IPS DF 6.9 (cell line): Measurements from ENCODE around the gene DUSP23.
A peak's percentile ranks its signal among the peaks of the same experiment; 100 is the strongest.

Source experiments
- DNase-seq: peaks from one replicate; pipeline ENCODE4 v3.0.0-alpha.2; 2013; ENCODE audit warnings: low read depth, low spot score
- H3K27ac ChIP-seq: one replicate; pipeline ENCODE4 v1.5.1; 2013; ENCODE audit warnings: low read length, control low read depth
- H3K27me3 ChIP-seq: 2 replicates; pipeline ENCODE4 v1.6.1; 2013; ENCODE audit warnings: mild to moderate bottlenecking, low read length; ENCODE audit not compliant: control insufficient read depth, insufficient read depth
- H3K36me3 ChIP-seq: 2 replicates; pipeline ENCODE4 v1.6.1; 2013; ENCODE audit warnings: low read length; ENCODE audit not compliant: control insufficient read depth, insufficient read depth
- H3K4me1 ChIP-seq: 2 replicates; pipeline ENCODE4 v1.6.1; 2013; ENCODE audit warnings: low read length; ENCODE audit not compliant: control insufficient read depth, insufficient read depth
- H3K4me3 ChIP-seq: 2 replicates; pipeline ENCODE4 v1.5.1; 2013; ENCODE audit warnings: mild to moderate bottlenecking, low read length
- H3K9me3 ChIP-seq: 2 replicates; pipeline ENCODE4 v1.6.1; 2013; ENCODE audit warnings: low read length, inconsistent platforms; ENCODE audit not compliant: control insufficient read depth, insufficient read depth
- WGBS: extraction: QIAGEN DNeasy Blood & Tissue Kit; methylation state at CpG from one replicate; pipeline ENCODE4 v1.1.7; 2013; ENCODE audit warnings: mixed read lengths, missing lambda C conversion rate; ENCODE audit not compliant: insufficient read length, insufficient coverage; 5-methylcytosine and 5-hydroxymethylcytosine counted together

Gene DUSP23

GRCh38 chr1:159828176-159828575 lies 47.4 kb downstream of the DUSP23 start:
- DNase-seq: no peak
- Histone ChIP-seq H3K36me3 (no peaks in the 10 kb centered on the region), H3K9me3 (no peaks in the 10 kb centered on the region), H3K4me3 (no peak overlapping the region), H3K27me3 (no peaks in the 10 kb centered on the region), H3K4me1 (no peaks in the 10 kb centered on the region), H3K27ac (no peak overlapping the region)
- no CpG with 5 or more reads among the region's 3 CpGs for WGBS

GRCh38 chr1:159828581-159829272 lies 48.0 kb downstream of the DUSP23 start:
- H3K27ac ChIP-seq: no peak overlapping the region
- H3K27me3 ChIP-seq: no peaks in the 10 kb centered on the region
- no peaks in the 10 kb centered on the region for H3K9me3 ChIP-seq
- no peak overlapping the region for H3K4me3 ChIP-seq
- DNase-seq: no peak
- no CpG with 5 or more reads among the region's 11 CpGs for WGBS
- H3K4me1 ChIP-seq: no peaks in the 10 kb centered on the region
- no peaks in the 10 kb centered on the region for H3K36me3 ChIP-seq

GRCh38 chr1:159829273-159829634 lies 48.5 kb downstream of the DUSP23 start:
- Histone ChIP-seq H3K4me3 (no peak overlapping the region), H3K9me3 (no peaks in the 10 kb centered on the region), H3K4me1 (no peaks in the 10 kb centered on the region), H3K27ac (no peak overlapping the region), H3K27me3 (no peaks in the 10 kb centered on the region), H3K36me3 (no peaks in the 10 kb centered on the region)
- no CpG with 5 or more reads among the region's 3 CpGs for WGBS
- DNase-seq: peak; percentile 35

- Histone ChIP-seq H3K27ac (no peak overlapping the region), H3K9me3 (no peaks in the 10 kb centered on the region), H3K27me3 (no peaks in the 10 kb centered on the region), H3K36me3 (no peaks in the 10 kb centered on the region), H3K4me3 (no peak overlapping the region), H3K4me1 (no peaks in the 10 kb centered on the region)
- WGBS: no CpG with 5 or more reads among the region's 18 CpGs
- DNase-seq: no peak
Observed at GRCh38 chr1:159829822-159830465, 49.2 kb downstream of the DUSP23 start.

GRCh38 chr1:159830722-159831121 lies 50.0 kb downstream of the DUSP23 start:
- DNase-seq: no peak
- no peaks in the 10 kb centered on the region for H3K4me1 ChIP-seq
- H3K36me3 ChIP-seq: no peaks in the 10 kb centered on the region
- H3K4me3 ChIP-seq: no peak overlapping the region
- H3K27me3 ChIP-seq: no peaks in the 10 kb centered on the region
- no peaks in the 10 kb centered on the region for H3K9me3 ChIP-seq
- H3K27ac ChIP-seq: no peak overlapping the region
- no CpG with 5 or more reads among the region's 8 CpGs for WGBS

GRCh38 chr1:159831412-159832141 lies 50.8 kb downstream of the DUSP23 start:
- Histone ChIP-seq H3K4me3 (no peak overlapping the region), H3K27me3 (no peaks in the 10 kb centered on the region), H3K9me3 (no peaks in the 10 kb centered on the region), H3K27ac (no peak overlapping the region), H3K4me1 (no peaks in the 10 kb centered on the region), H3K36me3 (no peaks in the 10 kb centered on the region)
- WGBS: no CpG with 5 or more reads among the region's 7 CpGs
- DNase-seq: no peak
